ACHN (cell line): ENCODE measurements around the gene RHOC.

Experiments
- DNase-seq: peaks from one replicate; pipeline ENCODE4 v3.0.0-alpha.2; 2015
- in situ Hi-C: cut with HindIII; loops from 2 replicates; pipeline ENCODE4 v1.10.0; 2017; ENCODE audit warnings: low sequenced_read_pairs, low pct_ligation_motif_present, low pct_unique_long_range_greater_than_20kb

The RHOC gene

GRCh38 chr1:112719706-112720105, 12.8 kb upstream of the RHOC start:
- in situ Hi-C loops: loop anchor here (5.0 kb wide), 1 partner anchor 78 kb away; no protein-coding TSS in a partner anchor
- DNase-seq: no peak

GRCh38 chr1:112718691-112719418, 11.9 kb upstream of the RHOC start:
- DNase-seq: peak; percentile 75
- in situ Hi-C loops: loop anchor here (5.0 kb wide), 1 partner anchor 78 kb away; no protein-coding TSS in a partner anchor

DNA sequence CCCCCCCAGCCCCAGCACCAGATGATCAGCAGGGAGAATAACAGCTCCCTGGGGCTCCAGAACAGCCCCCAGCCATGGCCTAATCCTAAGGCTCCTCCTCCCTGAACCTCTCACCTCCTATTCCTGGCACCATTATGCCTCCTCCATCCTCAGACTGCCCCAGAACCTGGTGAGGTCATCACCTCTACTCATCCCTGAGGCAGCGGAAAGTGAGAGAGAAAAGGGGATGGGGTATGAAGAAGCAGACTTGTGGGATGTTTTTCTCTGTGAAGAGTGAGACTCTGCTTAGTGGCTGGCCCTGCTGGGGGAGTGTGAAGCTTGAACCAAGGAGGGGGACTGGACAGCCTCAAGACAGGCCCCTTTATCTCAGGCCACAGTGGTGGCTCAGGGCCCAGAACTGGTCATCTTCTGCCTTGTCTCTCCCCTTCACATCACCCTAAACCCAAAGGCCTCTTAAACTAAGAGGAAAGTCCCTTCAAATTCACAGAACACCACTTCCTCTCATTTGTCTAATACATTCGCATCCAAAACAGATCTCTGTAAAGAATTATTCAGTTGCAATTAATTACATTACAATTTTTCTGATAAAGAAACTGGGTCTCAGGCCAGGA, 10.4 kb upstream of the RHOC start:
- no peak for DNase-seq
- in situ Hi-C loops: loop anchor here (5.0 kb wide), 1 partner anchor 80 kb away; no protein-coding TSS in a partner anchor

DNA sequence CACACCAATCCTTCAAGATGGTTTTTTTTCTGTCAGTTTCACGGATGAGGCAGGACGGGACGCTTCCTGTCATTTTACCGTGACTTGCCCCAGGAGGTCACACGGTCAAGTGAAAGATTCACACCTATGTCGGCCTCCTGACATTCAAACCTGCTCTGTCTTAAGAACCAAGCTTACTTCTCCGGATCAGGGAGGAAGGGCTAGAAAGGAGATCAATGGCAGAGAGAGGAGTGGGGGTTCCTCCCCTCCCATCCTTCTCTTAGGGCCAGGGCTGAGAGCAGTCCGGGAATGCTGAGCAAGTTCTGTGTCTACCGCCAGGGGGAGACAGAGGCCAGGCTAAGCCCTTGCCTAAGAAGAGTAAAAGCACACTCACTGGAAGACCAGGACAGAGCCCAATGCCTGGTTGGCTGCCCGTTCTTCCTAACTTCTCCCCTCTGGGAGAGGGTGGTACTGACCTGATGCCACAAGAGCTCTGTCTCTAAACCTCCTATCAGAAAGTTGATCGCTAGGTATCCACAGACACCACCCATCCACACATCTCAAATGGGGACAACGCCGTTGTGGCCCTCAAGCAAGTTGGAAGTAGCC, 9.3 kb upstream of the RHOC start:
- peak; percentile 84 for DNase-seq
- in situ Hi-C loops: loop anchor here (5.0 kb wide), 1 partner anchor 81 kb away; no protein-coding TSS in a partner anchor

GRCh38 chr1:112715264-112716053, 8.5 kb upstream of the RHOC start, which contains the start of gene PPM1J:
Gene PPM1J (minus strand): TSS chr1:112715332. CDS start chr1:112715301, 31 bp downstream.
- DNase-seq: peak; percentile 92

DNA sequence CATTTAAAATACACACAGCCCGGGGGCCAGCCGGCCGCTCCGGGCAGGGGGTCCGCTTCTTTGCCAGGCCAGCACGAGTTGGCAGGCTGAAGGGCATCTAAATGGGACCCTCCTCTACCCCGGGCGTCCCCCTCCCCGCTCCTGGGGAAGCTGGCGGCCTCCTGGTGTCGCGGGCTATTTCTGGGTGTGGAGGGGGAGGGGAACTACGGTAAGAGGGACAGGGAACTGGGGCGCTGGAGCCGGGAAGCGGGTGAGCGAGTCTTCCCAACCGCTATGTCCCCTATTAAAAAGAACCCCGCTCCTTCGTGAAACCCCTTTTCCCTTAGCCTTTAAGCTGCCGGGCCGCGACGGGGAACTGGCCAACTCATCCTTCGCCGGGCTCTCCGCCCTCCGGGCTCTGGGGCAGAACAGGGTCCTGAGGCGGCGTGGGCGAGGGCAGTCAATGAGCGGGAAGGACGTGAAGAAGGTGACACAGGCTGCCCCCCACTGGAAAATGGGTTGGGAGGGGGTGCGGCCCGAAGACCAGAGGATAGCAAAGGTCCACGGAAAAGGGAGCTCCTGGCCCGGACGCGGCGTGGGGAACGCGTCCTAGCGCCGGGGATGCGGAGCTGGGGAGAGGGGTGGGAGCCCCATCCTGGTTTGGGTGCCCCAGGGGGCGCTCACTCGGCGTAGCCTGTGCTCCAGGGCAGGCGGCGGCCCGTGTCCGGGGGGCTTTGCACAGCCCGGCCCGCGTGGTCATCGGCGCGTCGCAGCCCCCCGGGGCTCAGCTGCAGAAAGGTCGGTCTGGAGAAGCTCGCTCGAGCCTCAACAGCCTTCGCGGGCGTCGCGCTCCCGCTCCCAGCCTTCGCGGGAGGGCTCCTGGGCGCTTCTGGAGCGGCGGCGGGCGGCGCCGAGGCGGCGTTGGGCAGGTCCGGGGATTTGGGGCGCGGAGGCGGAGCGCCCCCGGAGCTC, 7.7 kb upstream of the RHOC start:
- DNase-seq: no peak

More at GRCh38 chr1:112715264-112716053, 8.5 kb upstream of the RHOC start, which contains the start of gene PPM1J:
- in situ Hi-C loops: loop anchor here (5.0 kb wide), 1 partner anchor 82 kb away; no protein-coding TSS in a partner anchor

GRCh38 chr1:112713466-112714312, 6.8 kb upstream of the RHOC start:
- in situ Hi-C loops: no loop called here
- DNase-seq: no peak

More for the DNA sequence above, 7.7 kb upstream of the RHOC start:
- in situ Hi-C loops: loop anchor here (5.0 kb wide), 1 partner anchor 83 kb away; no protein-coding TSS in a partner anchor

DNA sequence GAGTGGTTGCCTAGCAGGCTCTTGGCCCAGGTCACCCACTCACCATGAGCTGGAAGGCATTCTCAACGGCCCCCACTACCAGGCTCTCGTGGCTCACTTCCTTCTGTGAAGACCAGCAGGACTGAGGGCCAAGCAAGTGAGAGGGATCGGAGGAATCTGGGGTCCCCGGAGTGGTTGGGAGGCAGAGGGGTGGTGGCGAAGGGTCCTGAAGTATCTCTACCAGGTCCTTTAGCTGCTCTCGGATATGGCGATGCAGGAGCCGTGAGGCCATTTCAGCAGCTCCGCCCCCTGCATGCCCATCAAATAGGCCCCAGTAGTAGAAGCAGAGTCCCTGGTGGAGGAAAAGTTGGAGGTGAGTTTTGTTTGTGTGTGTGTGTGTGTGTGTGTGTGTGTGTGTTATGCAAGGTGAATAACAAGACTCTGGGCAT, 5.8 kb upstream of the RHOC start:
- in situ Hi-C loops: no loop called here
- no peak for DNase-seq

- in situ Hi-C loops: no loop called here
- DNase-seq: no peak
These were observed 5.3 kb upstream of the RHOC start for GRCh38 chr1:112712191-112712590.

DNA sequence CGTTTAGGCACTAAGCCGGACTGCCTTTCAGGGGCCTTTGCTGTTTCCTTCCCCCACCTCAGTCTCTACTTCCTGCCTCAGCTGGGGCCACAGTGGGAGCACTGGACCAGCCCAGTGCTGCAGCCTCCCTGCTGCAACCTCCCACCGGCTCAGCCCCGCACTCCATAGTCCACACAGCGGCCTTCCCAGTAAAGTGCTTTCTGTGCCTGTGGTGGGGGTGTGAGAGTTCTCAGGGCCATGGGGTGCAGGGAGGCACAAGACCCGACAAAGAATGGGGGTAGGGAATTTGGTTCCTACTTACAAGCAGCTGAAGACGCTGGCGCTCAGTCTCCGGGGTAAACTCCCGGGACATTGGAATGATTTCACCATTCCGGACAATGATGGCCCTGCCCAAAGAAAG, 4.7 kb upstream of the RHOC start:
- DNase-seq: no peak
- in situ Hi-C loops: no loop called here

GRCh38 chr1:112711041-112711440, 4.1 kb upstream of the RHOC start:
- DNase-seq: no peak
- in situ Hi-C loops: no loop called here

DNA sequence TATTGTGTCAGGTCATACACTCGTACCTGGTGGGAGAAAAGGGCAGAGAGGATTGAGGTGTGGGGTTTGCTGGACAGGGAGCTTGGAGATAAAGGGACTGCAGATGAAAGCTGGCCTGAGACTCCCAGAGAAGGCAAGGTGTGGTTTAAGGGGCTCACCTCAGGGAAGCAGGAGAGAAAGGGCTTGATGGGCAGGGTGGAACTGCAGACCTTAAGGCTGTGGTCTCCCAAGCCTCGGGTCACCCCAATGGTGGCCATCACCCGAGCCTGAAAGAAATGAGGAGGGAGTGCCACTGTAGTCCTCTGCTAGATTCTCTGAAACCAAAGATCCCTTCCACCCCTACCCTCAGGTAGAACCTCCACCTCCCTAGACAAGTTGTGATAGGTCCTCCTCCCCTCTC, 3.7 kb upstream of the RHOC start:
- in situ Hi-C loops: no loop called here
- DNase-seq: no peak

GRCh38 chr1:112710159-112710558, 3.2 kb upstream of the RHOC start:
- no peak for DNase-seq
- in situ Hi-C loops: no loop called here

GRCh38 chr1:112708489-112708888, 1.6 kb upstream of the RHOC start:
- DNase-seq: no peak
- in situ Hi-C loops: no loop called here

DNA sequence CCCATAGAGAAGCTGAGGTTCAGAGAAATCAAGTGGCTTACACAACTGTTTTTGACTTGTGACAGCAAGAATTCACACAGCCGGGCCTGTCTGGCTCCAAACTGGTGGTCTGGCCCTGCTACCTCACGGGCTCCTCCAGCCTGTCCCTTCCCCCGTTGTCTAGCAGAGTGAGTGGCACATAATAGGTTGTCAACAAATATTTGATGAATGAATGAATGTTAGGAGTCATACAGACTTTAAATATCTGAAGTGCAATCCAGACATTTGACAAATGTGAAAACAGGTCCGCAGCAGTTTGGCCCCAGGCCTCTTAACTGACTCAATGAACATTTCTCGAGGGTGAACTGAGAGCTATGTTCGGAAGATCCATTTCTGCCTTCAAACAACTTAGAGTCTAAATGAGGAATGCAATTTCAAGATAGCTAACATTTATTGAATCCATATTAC, 1.1 kb upstream of the RHOC start:
- in situ Hi-C loops: no loop called here
- no peak for DNase-seq

DNA sequence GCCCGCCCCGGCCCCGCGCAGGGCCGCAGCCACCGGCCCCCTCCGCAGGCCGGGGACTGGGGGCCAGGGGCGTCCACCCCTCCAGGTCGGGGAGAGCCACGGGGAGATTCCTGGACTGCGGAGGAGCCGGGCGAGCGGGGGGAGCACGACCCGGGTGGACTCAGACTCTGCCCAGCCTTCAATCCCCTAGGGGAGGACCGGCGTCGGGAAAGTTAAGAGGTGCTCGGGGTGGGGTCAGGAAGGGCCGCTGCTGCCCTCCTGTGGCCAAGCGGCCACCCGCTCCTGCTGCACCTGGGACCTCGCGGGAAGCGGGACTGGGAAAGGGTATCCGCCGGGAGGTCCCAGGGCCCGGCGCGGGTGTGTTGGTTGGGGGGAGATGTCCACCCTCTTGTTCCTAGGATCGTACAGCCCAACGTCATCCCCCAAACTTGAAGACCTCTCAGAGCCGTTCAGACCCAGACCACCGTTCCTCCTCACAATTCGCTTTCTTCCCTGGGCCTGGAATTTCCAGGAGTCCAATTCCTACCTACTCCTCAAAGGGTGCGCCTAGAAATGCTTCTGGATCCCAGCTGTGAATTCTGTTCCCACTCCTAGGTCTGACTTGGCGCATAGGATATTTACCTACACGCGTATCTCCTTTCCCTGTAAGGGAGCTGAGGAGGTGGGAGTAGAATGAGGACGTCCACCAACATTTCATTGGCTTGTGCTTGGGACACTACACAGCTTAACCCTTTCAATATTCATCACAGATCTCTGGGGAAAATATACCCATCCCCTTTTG, 484 bp upstream of the RHOC start:
- DNase-seq: peak; percentile 88
- in situ Hi-C loops: no loop called here
